ENCODE measurements around the gene GID8.

The GID8 gene

GRCh38 chr20:62943396-62943795 lies 5.4 kb downstream of the GID8 start:
- no peak for DNase-seq (ENCODE audit: low read depth in 2 of 2)

DNA sequence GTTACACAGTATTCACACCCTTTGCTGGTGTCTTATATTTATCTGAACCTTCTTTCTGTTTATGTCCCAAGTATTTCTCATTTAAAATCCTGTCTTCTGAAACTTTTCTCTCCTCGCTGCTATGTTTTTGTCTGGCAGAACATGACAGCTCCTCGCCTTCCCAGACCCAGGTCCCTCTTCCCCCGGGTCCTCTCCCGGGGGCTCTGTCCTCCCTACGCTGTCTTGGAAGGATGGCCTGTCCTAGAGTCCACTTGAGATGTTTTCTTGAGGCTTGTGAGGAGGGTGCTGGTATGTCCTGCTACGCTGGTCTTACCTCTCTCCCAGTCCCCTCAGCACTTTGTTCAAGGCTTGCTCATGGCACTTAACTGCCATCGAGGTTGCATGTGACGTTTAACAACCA lies 6.2 kb downstream of the GID8 start:
- no peak for DNase-seq (ENCODE audit: low read depth in 2 of 2)

- DNase-seq (ENCODE audit: low read depth in 2 of 2): no peak
Observed at GRCh38 chr20:62944746-62945145, 6.8 kb downstream of the GID8 start.

DNA sequence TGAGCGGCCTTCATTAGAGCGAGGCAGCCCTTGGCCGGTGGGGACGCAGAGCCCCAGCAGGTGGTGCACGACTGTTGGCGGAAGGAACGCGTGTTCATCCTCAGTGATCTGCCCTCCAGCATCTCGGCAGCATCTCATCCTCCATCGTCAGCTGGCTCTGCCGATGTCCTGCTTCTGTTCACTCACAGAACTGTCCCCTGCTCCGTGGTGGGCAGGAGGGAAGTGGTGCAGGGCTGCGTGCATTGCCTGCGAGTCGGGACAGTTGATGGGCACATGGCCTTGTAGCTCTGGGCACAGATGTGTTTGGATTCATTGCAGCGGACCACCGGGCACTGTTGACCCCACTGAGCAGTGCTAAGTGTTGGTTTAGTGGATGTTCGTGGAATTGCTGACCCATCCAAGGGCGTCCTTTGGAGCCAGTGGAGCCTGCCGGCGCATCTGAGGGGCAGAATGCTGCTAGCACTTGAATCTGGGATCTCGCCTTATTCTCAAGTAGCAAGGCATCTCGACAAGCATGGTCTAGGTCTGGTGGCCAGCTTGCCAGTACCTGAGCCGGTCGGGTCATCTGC lies 7.9 kb downstream of the GID8 start:
- DNase-seq (ENCODE audit: low read depth in 2 of 2): no peak

DNA sequence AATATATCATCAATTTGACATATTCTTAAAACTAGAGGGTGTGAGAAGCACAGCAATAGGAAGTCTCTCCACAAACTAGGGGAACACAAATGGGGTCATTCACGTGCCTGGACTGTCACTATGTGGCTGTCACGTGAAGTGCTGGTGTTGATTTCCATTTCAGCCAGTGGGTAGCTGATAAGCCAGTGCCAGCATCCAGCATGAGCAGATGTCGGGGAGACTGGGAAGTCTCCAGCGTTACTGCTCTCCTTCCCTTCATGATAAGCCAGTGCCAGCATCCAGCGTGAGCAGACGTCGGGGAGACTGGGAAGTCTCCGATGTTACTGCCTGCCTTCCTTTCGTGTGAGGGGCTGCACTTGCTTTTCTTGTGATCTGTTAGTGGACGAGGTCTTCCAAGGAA lies 9.0 kb downstream of the GID8 start:
- DNase-seq (ENCODE audit: low read depth in 2 of 2): no peak

GRCh38 chr20:62947532-62948300 lies 9.8 kb downstream of the GID8 start:
- no peak for DNase-seq (ENCODE audit: low read depth in 2 of 2)

DNA sequence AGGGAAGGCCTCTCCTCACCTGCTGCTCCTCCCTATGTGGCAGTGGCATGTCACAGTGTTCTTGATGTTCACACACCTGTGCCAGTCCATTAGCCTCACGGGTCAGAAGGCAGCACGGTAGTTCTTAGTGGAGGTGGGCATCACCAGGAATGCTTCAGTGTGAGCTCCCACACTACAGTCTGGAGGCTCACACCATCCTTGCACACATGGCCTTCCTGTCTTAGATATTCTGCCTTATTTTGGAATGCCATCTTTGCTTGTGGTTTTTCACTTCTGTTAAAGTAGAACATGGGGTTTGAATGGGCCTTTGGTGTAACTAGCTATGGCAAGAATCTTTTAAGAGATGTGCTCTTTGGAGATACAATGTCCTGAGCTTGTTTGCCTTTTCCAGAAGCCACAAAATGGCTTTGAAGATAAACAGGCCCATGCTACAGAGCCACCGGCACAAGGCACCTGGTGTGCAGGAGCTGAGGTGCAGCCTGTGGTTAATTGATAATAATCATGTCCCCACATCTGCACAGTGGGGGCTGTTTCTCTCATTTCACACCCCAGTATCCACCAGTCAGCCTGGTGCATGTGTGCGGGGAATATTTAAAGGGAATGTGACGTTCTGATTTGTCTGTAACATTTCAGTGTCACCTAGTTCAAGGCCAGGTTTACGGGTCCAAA lies 11.3 kb downstream of the GID8 start:
- DNase-seq (ENCODE audit: low read depth in 2 of 2): no peak

- no peak for DNase-seq (ENCODE audit: low read depth in 2 of 2)
Observed at GRCh38 chr20:62949962-62950361, 12.0 kb downstream of the GID8 start.

GRCh38 chr20:62950741-62951140 lies 12.8 kb downstream of the GID8 start:
- DNase-seq (ENCODE audit: low read depth in 2 of 2): no peak

DNA sequence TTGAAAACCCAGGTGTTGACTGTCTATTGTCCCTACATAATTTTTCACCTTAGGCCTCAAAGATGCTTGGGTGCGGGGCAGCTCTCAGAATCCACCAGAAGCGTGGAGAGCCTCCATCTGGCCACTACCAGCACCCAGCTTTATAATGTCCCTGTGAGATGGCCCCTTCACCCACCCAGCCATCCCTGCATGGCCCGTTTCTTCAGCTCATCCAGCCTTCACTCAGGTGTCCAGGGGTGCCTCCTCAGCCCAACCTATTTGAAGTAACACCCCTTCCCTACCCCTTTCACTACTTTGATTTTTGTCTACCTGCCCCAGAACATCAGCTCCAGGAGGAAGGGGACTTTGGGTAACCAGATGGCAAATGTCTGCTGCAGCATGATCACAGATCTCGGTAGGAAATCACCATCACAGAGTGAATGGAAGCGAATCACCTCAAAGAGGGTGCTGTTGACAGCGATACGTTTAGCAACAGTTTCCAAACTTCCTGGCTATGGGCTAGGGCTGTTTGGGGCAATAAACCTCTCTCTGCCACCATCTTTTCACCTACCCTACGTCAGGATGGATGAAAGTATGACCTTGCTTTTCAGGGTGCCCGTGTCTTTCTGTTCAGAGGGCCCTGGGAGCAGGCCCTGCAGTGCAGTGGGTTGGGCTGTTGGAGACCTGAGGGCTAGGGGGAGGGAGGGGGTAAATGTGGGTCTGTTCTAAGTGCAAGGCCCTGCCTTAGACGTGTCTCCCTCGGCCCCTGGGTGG lies 13.4 kb downstream of the GID8 start:
- DNase-seq (ENCODE audit: low read depth in 2 of 2): no peak

- no peak for DNase-seq (ENCODE audit: low read depth in 2 of 2)
Observed at GRCh38 chr20:62951896-62952372, 14.0 kb downstream of the GID8 start.

- DNase-seq (ENCODE audit: low read depth in 2 of 2): peak in 1 of 2 donors; percentile 41
Observed at GRCh38 chr20:62952373-62952967, 14.5 kb downstream of the GID8 start, which contains the start of gene SLC17A9. TSS of gene SLC17A9 (plus strand) at chr20:62952709. CDS start at chr20:62952831, 122 bp downstream.

- DNase-seq (ENCODE audit: low read depth in 2 of 2): no peak
Observed at GRCh38 chr20:62952968-62953838, 15.3 kb downstream of the GID8 start.

DNA sequence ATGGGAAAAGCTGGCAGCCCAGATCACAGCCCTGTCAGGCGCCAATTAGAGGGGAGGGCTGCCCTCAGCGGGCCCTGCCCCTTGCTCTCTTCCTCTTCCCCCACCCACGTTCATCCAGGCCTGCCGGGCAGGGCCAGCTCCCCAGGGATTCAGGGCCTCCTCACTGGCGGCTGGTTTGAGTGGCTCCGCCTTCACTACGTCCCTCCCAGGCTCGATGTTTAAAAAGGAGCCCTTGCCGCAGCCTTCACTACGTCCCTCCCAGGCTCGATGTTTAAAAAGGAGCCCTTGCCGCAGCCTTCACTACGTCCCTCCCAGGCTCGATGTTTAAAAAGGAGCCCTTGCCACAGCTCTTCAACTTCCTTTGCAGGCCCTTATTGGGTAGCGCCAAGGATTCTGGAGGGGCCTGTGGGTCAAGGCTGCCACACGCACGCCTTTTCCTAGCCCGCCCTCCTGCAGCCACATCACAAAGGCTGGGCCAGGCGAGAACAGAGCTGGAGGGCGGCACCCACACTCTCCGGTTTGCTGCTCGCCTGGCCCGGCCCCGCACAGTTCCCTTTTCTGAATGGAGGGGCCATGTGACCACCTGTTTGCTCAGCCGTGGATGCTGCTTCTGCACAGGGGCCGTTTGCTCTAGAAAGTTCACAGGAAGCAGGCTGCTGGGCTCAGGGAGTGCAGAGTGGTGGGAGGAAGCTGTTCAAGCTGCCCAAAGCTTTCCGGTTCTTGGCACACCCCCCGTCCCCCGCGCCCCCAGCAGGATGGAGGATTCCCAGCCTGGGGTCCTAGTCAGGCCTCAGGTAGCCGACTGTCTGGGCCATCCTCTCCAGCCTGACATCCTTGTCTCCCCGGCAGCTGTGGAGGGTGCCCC lies 16.1 kb downstream of the GID8 start:
- peak in 1 of 2 donors; percentile 38 for DNase-seq (ENCODE audit: low read depth in 2 of 2)

DNA sequence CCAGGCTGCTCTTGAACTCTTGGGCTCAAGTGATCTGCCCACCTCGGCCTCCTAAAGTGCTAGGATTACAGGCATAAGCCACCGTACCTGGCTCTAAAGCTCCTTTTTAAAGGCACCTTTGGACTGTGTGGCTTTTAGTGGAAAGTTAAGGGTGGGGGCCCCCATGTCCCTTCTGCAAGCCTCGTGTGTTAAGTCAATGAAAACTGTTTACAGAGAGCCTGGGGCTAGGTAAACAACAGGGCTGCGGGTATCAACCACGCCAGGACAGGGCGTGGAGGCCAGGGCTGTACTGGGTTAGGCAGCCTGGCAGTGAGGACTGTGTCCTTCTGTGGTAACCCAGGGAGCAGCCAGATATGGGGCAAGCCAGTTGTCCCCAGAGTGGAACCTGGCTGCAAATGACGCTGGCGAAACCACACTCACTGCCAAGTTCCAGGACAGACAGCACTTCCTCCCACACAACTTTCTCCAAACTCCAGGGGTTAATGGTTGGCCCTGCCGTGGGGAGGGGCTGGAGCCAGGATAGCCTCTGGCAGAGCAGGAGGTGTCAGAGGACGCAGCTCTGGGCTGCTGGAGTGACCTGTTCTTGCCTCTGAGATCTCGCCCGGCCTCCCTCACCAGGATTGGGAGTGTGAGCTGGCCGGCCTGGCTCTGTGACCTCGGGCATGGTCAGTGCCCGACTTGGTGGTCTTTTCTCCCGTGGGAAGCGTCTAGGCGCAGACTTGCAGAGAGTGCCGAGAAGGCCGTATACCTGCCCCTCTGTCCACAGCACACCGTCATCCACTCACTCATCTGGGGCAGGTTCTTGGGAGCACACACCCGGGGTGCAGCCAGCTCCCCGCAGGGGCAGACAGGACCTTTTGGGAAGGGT lies 17.8 kb downstream of the GID8 start:
- no peak for DNase-seq (ENCODE audit: low read depth in 2 of 2)

GRCh38 chr20:62956387-62957135 lies 18.6 kb downstream of the GID8 start:
- DNase-seq (ENCODE audit: low read depth in 2 of 2): no peak

DNA sequence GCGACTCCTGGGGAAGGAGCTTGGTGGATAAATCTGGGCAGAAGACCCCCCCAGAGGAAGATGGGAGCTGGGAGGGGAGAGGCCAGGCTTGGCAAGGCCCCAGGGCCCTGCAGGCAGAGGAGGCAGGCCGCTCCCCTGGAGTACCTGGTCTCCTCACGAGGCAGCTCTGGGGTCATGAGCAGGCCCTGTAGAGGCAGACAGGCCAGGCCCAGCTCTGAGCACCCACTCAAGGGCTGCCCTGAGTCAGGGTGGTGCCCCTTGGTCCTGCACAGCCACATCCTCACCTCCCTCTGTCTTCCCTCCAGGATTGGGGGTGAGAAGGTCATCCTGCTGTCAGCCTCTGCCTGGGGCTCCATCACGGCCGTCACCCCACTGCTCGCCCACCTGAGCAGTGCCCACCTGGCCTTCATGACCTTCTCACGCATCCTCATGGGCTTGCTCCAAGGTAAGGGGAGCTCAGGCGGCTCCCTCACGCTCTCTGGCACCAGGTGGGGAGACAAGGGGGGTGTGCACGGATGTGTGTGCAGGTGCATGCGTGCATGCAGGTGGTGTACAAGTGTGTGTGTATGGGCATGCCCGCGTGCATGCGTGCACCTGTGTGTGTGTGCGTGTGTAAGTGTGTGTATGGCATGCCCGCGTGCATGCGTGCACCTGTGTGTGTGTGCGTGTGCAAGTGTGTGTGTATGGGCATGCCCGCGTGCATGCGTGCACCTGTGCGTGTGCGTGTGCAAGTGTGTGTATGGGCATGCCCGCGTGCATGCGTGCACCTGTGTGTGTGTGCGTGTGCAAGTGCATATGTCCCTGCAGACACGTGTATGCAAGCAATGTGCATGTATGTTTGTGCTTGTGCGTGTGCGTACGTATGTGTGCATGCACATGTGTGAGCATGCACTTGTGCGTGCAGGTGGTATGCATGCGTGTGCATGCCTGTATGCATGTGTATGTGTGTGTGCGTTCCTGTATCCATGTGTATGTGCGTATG lies 19.5 kb downstream of the GID8 start:
- no peak for DNase-seq (ENCODE audit: low read depth in 2 of 2)

Data from stimulated activated CD4-positive, alpha-beta T cell treated with anti-CD3 and anti-CD28 coated beads, Interleukin-15, amount 100 ng/mL, for 48 hours (primary cell).